Measurements from ENCODE around the gene CYGB. TPM values are rescaled to one million over a fixed set of nuclear protein-coding genes. Genes with fewer than 3 reads are reported as not detected.

The CYGB gene
- total and polyA plus RNA-seq, 2 of the 13 experiments (the other 11 are each of a cell fraction or from before 2014, with no cell fraction given), result 18.9 to 27.1 TPM

DNA sequence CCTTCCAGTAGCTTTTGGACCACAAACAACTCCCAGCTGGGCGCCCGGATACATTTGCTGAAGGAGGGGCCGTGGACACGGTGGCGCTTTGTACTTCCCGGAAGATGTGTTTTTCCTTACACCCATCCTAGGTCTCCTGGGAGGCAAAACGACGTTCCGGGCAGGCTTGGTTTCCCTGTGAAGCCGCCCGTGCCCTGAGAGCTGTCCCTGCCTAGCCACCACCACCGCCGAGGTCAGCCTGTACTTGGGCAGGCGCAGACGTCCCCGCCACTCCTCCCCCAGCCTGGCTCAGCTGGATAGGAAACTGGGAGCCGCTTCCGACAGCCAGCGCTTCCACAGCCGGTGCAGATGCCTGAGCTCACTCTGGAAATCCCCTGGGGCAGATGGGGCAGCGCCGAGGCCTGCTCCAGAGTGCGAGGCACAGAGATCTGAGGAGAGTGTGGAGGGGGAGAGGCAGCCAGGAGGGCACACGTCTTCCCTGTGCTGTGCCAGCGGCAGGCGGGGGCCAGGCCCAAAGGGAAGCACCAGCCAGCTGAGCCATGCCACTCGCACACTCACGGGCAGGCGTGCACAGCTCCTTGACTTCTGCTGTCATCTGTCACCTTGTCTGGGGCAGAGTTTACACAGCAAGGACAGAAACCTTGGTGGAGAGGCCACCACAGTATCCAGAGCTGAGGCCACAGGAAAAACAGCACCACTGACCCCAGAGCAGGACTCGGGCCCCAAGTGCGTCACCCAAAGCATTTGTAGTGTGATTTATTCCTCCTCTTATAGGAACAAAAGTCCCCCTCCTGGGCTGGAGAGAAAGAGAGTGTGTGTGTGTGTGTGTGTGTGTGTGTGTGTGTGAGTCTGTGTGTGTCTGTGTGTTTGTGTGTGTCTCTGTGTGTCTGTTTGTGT is 39.3 kb downstream of the CYGB start (continued):
- TF ChIP-seq ZNF407 (CRISPR knock-in tag; IDR thresholded peaks at IDR 0.05; ENCODE audit: not compliant biosample characterization) (no peak), NR2C2 (CRISPR knock-in tag; IDR thresholded peaks at IDR 0.05; ENCODE audit: borderline replicate concordance) (peak; percentile 43; the same call in 1 of the 2 replicates), ZNF605 (CRISPR knock-in tag; IDR thresholded peaks at IDR 0.05) (peak; percentile 84), MYNN (CRISPR knock-in tag; IDR thresholded peaks at IDR 0.05; ENCODE audit: low read depth) (no peak), ZNF337 (CRISPR knock-in tag; IDR thresholded peaks at IDR 0.05; ENCODE audit: borderline replicate concordance, low read depth) (no peak), ZNF775 (CRISPR knock-in tag; IDR thresholded peaks at IDR 0.05; ENCODE audit: borderline replicate concordance) (peak; percentile 85; the same call in 1 of the 2 replicates), ZNF567 (CRISPR knock-in tag; IDR thresholded peaks at IDR 0.05; ENCODE audit: borderline replicate concordance) (no peak), PAWR (CRISPR knock-in tag; IDR thresholded peaks at IDR 0.05; ENCODE audit: borderline replicate concordance) (no peak), MIER3 (CRISPR knock-in tag; IDR thresholded peaks at IDR 0.05; ENCODE audit: borderline replicate concordance) (peak; percentile 37; the same call in 1 of the 2 replicates)
- TF ChIP-seq, protein P1, sequence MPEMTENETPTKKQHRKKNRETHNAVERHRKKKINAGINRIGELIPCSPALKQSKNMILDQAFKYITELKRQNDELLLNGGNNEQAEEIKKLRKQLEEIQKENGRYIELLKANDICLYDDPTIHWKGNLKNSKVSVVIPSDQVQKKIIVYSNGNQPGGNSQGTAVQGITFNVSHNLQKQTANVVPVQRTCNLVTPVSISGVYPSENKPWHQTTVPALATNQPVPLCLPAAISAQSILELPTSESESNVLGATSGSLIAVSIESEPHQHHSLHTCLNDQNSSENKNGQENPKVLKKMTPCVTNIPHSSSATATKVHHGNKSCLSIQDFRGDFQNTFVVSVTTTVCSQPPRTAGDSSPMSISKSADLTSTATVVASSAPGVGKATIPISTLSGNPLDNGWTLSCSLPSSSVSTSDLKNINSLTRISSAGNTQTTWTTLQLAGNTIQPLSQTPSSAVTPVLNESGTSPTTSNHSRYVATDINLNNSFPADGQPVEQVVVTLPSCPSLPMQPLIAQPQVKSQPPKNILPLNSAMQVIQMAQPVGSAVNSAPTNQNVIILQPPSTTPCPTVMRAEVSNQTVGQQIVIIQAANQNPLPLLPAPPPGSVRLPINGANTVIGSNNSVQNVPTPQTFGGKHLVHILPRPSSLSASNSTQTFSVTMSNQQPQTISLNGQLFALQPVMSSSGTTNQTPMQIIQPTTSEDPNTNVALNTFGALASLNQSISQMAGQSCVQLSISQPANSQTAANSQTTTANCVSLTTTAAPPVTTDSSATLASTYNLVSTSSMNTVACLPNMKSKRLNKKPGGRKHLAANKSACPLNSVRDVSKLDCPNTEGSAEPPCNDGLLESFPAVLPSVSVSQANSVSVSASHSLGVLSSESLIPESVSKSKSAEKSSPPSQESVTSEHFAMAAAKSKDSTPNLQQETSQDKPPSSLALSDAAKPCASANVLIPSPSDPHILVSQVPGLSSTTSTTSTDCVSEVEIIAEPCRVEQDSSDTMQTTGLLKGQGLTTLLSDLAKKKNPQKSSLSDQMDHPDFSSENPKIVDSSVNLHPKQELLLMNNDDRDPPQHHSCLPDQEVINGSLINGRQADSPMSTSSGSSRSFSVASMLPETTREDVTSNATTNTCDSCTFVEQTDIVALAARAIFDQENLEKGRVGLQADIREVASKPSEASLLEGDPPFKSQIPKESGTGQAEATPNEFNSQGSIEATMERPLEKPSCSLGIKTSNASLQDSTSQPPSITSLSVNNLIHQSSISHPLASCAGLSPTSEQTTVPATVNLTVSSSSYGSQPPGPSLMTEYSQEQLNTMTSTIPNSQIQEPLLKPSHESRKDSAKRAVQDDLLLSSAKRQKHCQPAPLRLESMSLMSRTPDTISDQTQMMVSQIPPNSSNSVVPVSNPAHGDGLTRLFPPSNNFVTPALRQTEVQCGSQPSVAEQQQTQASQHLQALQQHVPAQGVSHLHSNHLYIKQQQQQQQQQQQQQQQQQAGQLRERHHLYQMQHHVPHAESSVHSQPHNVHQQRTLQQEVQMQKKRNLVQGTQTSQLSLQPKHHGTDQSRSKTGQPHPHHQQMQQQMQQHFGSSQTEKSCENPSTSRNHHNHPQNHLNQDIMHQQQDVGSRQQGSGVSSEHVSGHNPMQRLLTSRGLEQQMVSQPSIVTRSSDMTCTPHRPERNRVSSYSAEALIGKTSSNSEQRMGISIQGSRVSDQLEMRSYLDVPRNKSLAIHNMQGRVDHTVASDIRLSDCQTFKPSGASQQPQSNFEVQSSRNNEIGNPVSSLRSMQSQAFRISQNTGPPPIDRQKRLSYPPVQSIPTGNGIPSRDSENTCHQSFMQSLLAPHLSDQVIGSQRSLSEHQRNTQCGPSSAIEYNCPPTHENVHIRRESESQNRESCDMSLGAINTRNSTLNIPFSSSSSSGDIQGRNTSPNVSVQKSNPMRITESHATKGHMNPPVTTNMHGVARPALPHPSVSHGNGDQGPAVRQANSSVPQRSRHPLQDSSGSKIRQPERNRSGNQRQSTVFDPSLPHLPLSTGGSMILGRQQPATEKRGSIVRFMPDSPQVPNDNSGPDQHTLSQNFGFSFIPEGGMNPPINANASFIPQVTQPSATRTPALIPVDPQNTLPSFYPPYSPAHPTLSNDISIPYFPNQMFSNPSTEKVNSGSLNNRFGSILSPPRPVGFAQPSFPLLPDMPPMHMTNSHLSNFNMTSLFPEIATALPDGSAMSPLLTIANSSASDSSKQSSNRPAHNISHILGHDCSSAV (CRISPR knock-in tag; IDR thresholded peaks at IDR 0.05; ENCODE audit: borderline replicate concordance), result no peak
